Uterus (tissue), 2 donors: ENCODE data around the gene KCNH2.
A peak's percentile ranks its signal among the peaks of the same experiment; 100 is the strongest.

Experiments used
- POLR2A ChIP-seq, 2 donors: fragments of 450-650 bp; IDR thresholded peaks; one replicate each; pipeline ENCODE4 v1.6.1; 2016; ENCODE audit warnings: antibody characterized with exemption in 2 of 2, mild to moderate bottlenecking in 1 of 2, moderate library complexity in 1 of 2
- TF ChIP-seq, protein P1 (sequence below), 4 experiments: fragments of 200-600 bp in 2 of 4; fragments of 450-650 bp in 2 of 4; sonication (generic) in 2 of 4; IDR thresholded peaks; one replicate each; pipeline ENCODE4 v1.5.1; 2016 to 2019; ENCODE audit warnings: antibody characterized with exemption in 4 of 4, mild to moderate bottlenecking in 2 of 4, moderate library complexity in 1 of 4

- TF ChIP-seq, protein P1, sequence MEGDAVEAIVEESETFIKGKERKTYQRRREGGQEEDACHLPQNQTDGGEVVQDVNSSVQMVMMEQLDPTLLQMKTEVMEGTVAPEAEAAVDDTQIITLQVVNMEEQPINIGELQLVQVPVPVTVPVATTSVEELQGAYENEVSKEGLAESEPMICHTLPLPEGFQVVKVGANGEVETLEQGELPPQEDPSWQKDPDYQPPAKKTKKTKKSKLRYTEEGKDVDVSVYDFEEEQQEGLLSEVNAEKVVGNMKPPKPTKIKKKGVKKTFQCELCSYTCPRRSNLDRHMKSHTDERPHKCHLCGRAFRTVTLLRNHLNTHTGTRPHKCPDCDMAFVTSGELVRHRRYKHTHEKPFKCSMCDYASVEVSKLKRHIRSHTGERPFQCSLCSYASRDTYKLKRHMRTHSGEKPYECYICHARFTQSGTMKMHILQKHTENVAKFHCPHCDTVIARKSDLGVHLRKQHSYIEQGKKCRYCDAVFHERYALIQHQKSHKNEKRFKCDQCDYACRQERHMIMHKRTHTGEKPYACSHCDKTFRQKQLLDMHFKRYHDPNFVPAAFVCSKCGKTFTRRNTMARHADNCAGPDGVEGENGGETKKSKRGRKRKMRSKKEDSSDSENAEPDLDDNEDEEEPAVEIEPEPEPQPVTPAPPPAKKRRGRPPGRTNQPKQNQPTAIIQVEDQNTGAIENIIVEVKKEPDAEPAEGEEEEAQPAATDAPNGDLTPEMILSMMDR (IDR thresholded peaks at IDR 0.05) = peak; percentile 85 to 91 (median 88)
- TF ChIP-seq POLR2A (IDR thresholded peaks at IDR 0.05) = no peak
Observed at GRCh38 chr7:151017953-151018420, 39.9 kb upstream of the KCNH2 start.
